Measurements from ENCODE around the gene LMTK3.

- TF ChIP-seq CTCF (IDR thresholded peaks at IDR 0.05; ENCODE audit: borderline replicate concordance, extremely low read depth, low read length, poor library complexity, severe bottlenecking) (no peak), EZH2 (IDR thresholded peaks at IDR 0.05; ENCODE audit: borderline replicate concordance, low read depth, low read length, severe bottlenecking) (no peak)
These were observed 59.1 kb downstream of the LMTK3 start for GRCh38 chr19:48452289-48453190.

Measured in DND-41 (cell line).